Endothelial cell of umbilical vein (primary cell): ENCODE data around the gene MCU. TPM values are rescaled to one million over a fixed set of nuclear protein-coding genes. Genes with fewer than 3 reads are reported as not detected.

Experiments
- BruUV-seq: library from RNA; stranded (reverse); fragments of 400-500 nt; replicated peaks from 2 replicates; lab custom pipeline; 2021; lab: Mats Ljungman, UMichigan
- CTCF ChIA-PET: fragments of 300-600, 350-600 bp; sonication (Branson Sonifier 250); formaldehyde crosslinking; loops from one replicate; lab custom pipeline; 2021; ENCODE audit warnings: antibody characterized with exemption, inconsistent platforms; lab: Charles Lee
- POLR2A ChIA-PET: fragments of 300-600, 350-600 bp; sonication (Branson Sonifier 250); formaldehyde crosslinking; loops from one replicate; lab custom pipeline; 2021; ENCODE audit warnings: antibody characterized with exemption, inconsistent platforms; lab: Charles Lee
- DNase-seq: peaks from one replicate; pipeline ENCODE4 v3.0.0-alpha.2; 2011; ENCODE audit warnings: low read depth, low spot score
- FAIRE-seq: peaks from 2 replicates; lab custom pipeline; 2011; peaks lifted over from hg19 to GRCh38; lab: Jason Lieb, UNC
- H2AFZ ChIP-seq: 2 replicates; pipeline ENCODE4 v1.6.0; 2012; ENCODE audit warnings: low read depth, low read length, control low read depth, inconsistent platforms
- H3K27ac ChIP-seq: 2 replicates; pipeline ENCODE4 v1.5.1; 2011; ENCODE audit warnings: low read depth, mild to moderate bottlenecking, control low read depth, low read length, moderate library complexity; ENCODE audit not compliant: insufficient read depth
- H3K27me3 ChIP-seq, 2 experiments: 2 replicates each; pipeline versions ENCODE4 v1.6.0 to v1.6.1; 2011; ENCODE audit warnings: low read length in 2 of 2, mixed read lengths in 1 of 2; ENCODE audit not compliant: control insufficient read depth in 2 of 2, insufficient read depth in 2 of 2
- H3K36me3 ChIP-seq, 2 experiments: 2 replicates in 1 of 2; 3 replicates in 1 of 2; pipeline ENCODE4 v1.5.1; 2011; ENCODE audit warnings: low read length in 2 of 2, mild to moderate bottlenecking in 1 of 2, moderate library complexity in 1 of 2; ENCODE audit not compliant: control insufficient read depth in 2 of 2, insufficient read depth in 2 of 2; ENCODE audit errors: extremely low read depth in 1 of 2
- H3K4me1 ChIP-seq: 3 replicates; pipeline ENCODE4 v1.5.1; 2011; ENCODE audit warnings: mild to moderate bottlenecking, low read length; ENCODE audit not compliant: control insufficient read depth, insufficient read depth; ENCODE audit errors: extremely low read depth
- H3K4me2 ChIP-seq: 2 replicates; pipeline ENCODE4 v1.6.1; 2011; ENCODE audit warnings: low read length, control low read depth, mixed read lengths; ENCODE audit not compliant: insufficient read depth
- H3K4me3 ChIP-seq, 3 experiments: fragments of 200-600 bp in 1 of 3; sonication (generic), shearing (Covaris generic) in 1 of 3; replicated peaks in 1 of 3; 2 replicates each; pipeline ENCODE4 v1.5.1; 2011 to 2016; ENCODE audit warnings: control low read depth in 3 of 3, low read length in 3 of 3, mild to moderate bottlenecking in 2 of 3, inconsistent platforms in 1 of 3, low read depth in 1 of 3, moderate library complexity in 1 of 3; ENCODE audit not compliant: insufficient read depth in 1 of 3
- H3K79me2 ChIP-seq: 2 replicates; pipeline ENCODE4 v1.6.0; 2012; ENCODE audit warnings: low read length, inconsistent platforms; ENCODE audit not compliant: control insufficient read depth, insufficient read depth
- H3K9ac ChIP-seq: replicated peaks from 2 replicates; pipeline ENCODE3; 2011; ENCODE audit warnings: low read length, control low read depth; ENCODE audit not compliant: insufficient read depth; ENCODE audit errors: extremely low read depth
- H3K9me1 ChIP-seq: replicated peaks from 3 replicates; pipeline ENCODE4 v1.6.0; 2011; ENCODE audit warnings: mild to moderate bottlenecking, low read length; ENCODE audit not compliant: control insufficient read depth, insufficient read depth; ENCODE audit errors: extremely low read depth
- H3K9me3 ChIP-seq: replicated peaks from 2 replicates; pipeline ENCODE4 v1.5.1; 2012; ENCODE audit warnings: low read length, inconsistent platforms; ENCODE audit not compliant: control insufficient read depth, insufficient read depth
- H4K20me1 ChIP-seq: replicated peaks from 2 replicates; pipeline ENCODE3; 2011; ENCODE audit warnings: mild to moderate bottlenecking, low read length; ENCODE audit not compliant: control insufficient read depth, insufficient read depth; ENCODE audit errors: extremely low read depth
- CTCF ChIP-seq, 2 donors: IDR thresholded peaks; 1 replicate in 1 of 2; 2 replicates in 1 of 2; pipeline ENCODE4 v1.5.1; 2011; ENCODE audit warnings: low read length in 2 of 2, mild to moderate bottlenecking in 2 of 2, moderate library complexity in 2 of 2, control low read depth in 1 of 2, inconsistent platforms in 1 of 2, low read depth in 1 of 2; ENCODE audit not compliant: insufficient read depth in 1 of 2; ENCODE audit errors: extremely low read depth in 1 of 2
- EZH2 ChIP-seq: IDR thresholded peaks from 2 replicates; pipeline ENCODE4 v1.6.1; 2012; ENCODE audit warnings: borderline replicate concordance, low read depth, mild to moderate bottlenecking, moderate library complexity, low read length, inconsistent platforms; ENCODE audit not compliant: severe bottlenecking
- FOS ChIP-seq: IDR thresholded peaks from 2 replicates; pipeline ENCODE4 v1.6.1; 2011; ENCODE audit warnings: mild to moderate bottlenecking, low read length, moderate library complexity, borderline replicate concordance; ENCODE audit not compliant: insufficient read depth
- GATA2 ChIP-seq: IDR thresholded peaks from 2 replicates; pipeline ENCODE4 v1.7.0; 2011; ENCODE audit warnings: low read depth, mild to moderate bottlenecking, moderate library complexity, mixed read lengths, low read length; ENCODE audit not compliant: insufficient read length, insufficient read depth
- JUN ChIP-seq: IDR thresholded peaks from 2 replicates; pipeline ENCODE4 v1.6.1; 2011; ENCODE audit warnings: borderline replicate concordance, low read depth; ENCODE audit not compliant: insufficient read length, insufficient read depth
- MAX ChIP-seq: IDR thresholded peaks from 2 replicates; pipeline ENCODE4 v1.6.1; 2011; ENCODE audit not compliant: insufficient read depth, insufficient read length
- MYC ChIP-seq: IDR thresholded peaks from one replicate; pipeline ENCODE4 v1.6.1; 2011; ENCODE audit warnings: mild to moderate bottlenecking, low read depth, low read length
- POLR2A ChIP-seq: IDR thresholded peaks from 2 replicates; pipeline ENCODE4 v1.6.1; 2012; ENCODE audit warnings: low read depth, mild to moderate bottlenecking, control low read depth, low read length
- POLR2AphosphoS5 ChIP-seq: IDR thresholded peaks from 2 replicates; pipeline ENCODE4 v1.6.1; 2012; ENCODE audit warnings: low read depth, mild to moderate bottlenecking, control low read depth, low read length, moderate library complexity; ENCODE audit not compliant: insufficient read depth
- dilution Hi-C: fragments of 300-500 bp; cut with MboI; formaldehyde crosslinking; loops from one replicate; pipeline ENCODE4 v1.15.0; 2019; ENCODE audit warnings: low sequenced_read_pairs; ENCODE audit not compliant: extremely low pct_ligation_motif_present
- intact Hi-C: fragments of 100-400 bp; cut with micrococcal nuclease; formaldehyde crosslinking; loops from one replicate; pipeline ENCODE4 v1.10.0; 2022
- polyA plus RNA-seq, 4 experiments: library from polyadenylated mRNA; depleted of rRNA in 3 of 4; stranded (reverse) in 3 of 4; unstranded in 1 of 4; fragments of >200 nt; gene quantifications; 2 replicates each; pipeline versions ENCODE4 v1.2.1 to v1.2.3, GENCODE V29; 2011 to 2012; ENCODE audit warnings: missing spikeins in 1 of 4
- total RNA-seq: library from RNA; stranded (reverse); gene quantifications from 2 replicates; pipeline ENCODE4 v1.2.3, GENCODE V29; 2021

MCU gene
- total and polyA plus RNA-seq, 2 donors (not counting 3 experiments of a cell fraction or from before 2014, with no cell fraction given): 25.2 to 37.2 TPM

GRCh38 chr10:72694476-72695369 is 2.8 kb downstream of the MCU start:
- Histone ChIP-seq H3K4me3 (no peak overlapping the region), H3K36me3 (no peaks in the 10 kb centered on the region), H3K27ac (no peak overlapping the region), H3K9ac (no peak overlapping the region), H3K4me2 (peak overlapping the region; percentile 28), H3K9me1 (no peaks in the 10 kb centered on the region), H3K4me1 (peaks cover 24% of the 10 kb centered on the region), H4K20me1 (peaks cover 4% of the 10 kb centered on the region), H2AFZ (no peak overlapping the region), H3K27me3 (no peaks in the 10 kb centered on the region), H3K79me2 (peaks cover 52% of the 10 kb centered on the region), H3K9me3 (no peaks in the 10 kb centered on the region)
- peak; percentile 77 for FAIRE-seq
- BruUV-seq: no TSS peak
- TF ChIP-seq CTCF (IDR thresholded peaks at IDR 0.05; ENCODE audit: extremely low read depth in 1 of 2, insufficient read depth in 1 of 2, low read depth in 1 of 2, low read length in 2 of 2) (peak in 1 of 2 donors; percentile 51), FOS (no peak)
- dilution Hi-C loops (loop anchor here (10.0 kb wide), 1 partner anchor 170 kb away; no protein-coding TSS in a partner anchor), intact Hi-C loops (loop anchor here (1.0 to 5.0 kb wide), 2 partner anchors 140 to 193 kb away; no protein-coding TSS in a partner anchor)
- DNase-seq: peak; percentile 74
- POLR2A ChIA-PET: no interaction called here
- CTCF ChIA-PET: interaction anchor here (0.7 to 10.1 kb wide), 12 partner anchors 10 to 366 kb away, joined by 3 to 133 read pairs (median 4); no protein-coding TSS in a partner anchor

DNA sequence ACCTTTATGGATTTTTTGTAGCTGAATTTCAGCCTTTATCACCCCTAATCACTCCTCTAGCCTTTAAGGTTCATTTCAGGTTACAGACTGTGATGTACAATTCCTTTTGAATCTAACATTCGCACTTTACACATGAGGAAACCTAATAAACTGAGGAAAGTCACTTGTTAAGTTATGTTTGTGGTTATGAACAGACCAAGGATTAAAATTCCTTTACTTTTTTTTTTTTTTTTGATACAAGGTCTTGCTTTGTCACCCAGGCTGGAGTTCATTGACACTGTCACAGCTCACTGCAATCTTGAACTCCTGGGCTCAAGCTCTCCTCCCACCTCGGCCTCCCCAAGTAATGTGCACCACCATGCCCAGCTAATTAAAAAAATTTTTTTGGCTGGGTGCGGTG is 3.6 kb downstream of the MCU start:
- peaks cover 24% of the 10 kb centered on the region for H3K4me1 ChIP-seq
- TF ChIP-seq JUN (no peak), CTCF (IDR thresholded peaks at IDR 0.05; ENCODE audit: extremely low read depth in 1 of 2, insufficient read depth in 1 of 2, low read depth in 1 of 2, low read length in 2 of 2) (no peak), FOS (no peak), EZH2 (no peak), GATA2 (no peak), POLR2AphosphoS5 (no peak), MYC (no peak), MAX (no peak), POLR2A (no peak)
- no peaks in the 10 kb centered on the region for H3K27me3 ChIP-seq
- DNase-seq (no peak), FAIRE-seq (no peak)
- H3K9me1 ChIP-seq: no peaks in the 10 kb centered on the region
- no peaks in the 10 kb centered on the region for H3K9me3 ChIP-seq
- H3K27ac ChIP-seq: no peak overlapping the region
- no TSS peak for BruUV-seq
- no peak overlapping the region for H3K9ac ChIP-seq
- no peak overlapping the region for H3K4me3 ChIP-seq
- no peak overlapping the region for H3K4me2 ChIP-seq
- ChIA-PET CTCF (interaction anchor here (0.7 to 10.1 kb wide), 10 partner anchors 9 to 366 kb away, joined by 3 to 133 read pairs (median 3); no protein-coding TSS in a partner anchor), POLR2A (no interaction called here)
- H3K36me3 ChIP-seq: no peaks in the 10 kb centered on the region
- H3K79me2 ChIP-seq: peaks cover 53% of the 10 kb centered on the region
- H4K20me1 ChIP-seq: peaks cover 4% of the 10 kb centered on the region
- dilution Hi-C loops (loop anchor here (10.0 kb wide), 1 partner anchor 171 kb away; no protein-coding TSS in a partner anchor), intact Hi-C loops (no loop called here)
- H2AFZ ChIP-seq: no peak overlapping the region
